Endothelial cell of umbilical vein (primary cell): ENCODE results near the gene PRPF31. TPM values are rescaled to one million over a fixed set of nuclear protein-coding genes. Genes with fewer than 3 reads are reported as not detected.

Experiments used
- BruUV-seq: library from RNA; stranded (reverse); fragments of 400-500 nt; replicated peaks from 2 replicates; lab custom pipeline; 2021; lab: Mats Ljungman, UMichigan
- CTCF ChIA-PET: fragments of 300-600, 350-600 bp; sonication (Branson Sonifier 250); formaldehyde crosslinking; loops from one replicate; lab custom pipeline; 2021; ENCODE audit warnings: antibody characterized with exemption, inconsistent platforms; lab: Charles Lee
- POLR2A ChIA-PET: fragments of 300-600, 350-600 bp; sonication (Branson Sonifier 250); formaldehyde crosslinking; loops from one replicate; lab custom pipeline; 2021; ENCODE audit warnings: antibody characterized with exemption, inconsistent platforms; lab: Charles Lee
- DNase-seq: peaks from one replicate; pipeline ENCODE4 v3.0.0-alpha.2; 2011; ENCODE audit warnings: low read depth, low spot score
- FAIRE-seq: peaks from 2 replicates; lab custom pipeline; 2011; peaks lifted over from hg19 to GRCh38; lab: Jason Lieb, UNC
- H2AFZ ChIP-seq: 2 replicates; pipeline ENCODE4 v1.6.0; 2012; ENCODE audit warnings: low read depth, low read length, control low read depth, inconsistent platforms
- H3K27ac ChIP-seq: 2 replicates; pipeline ENCODE4 v1.5.1; 2011; ENCODE audit warnings: low read depth, mild to moderate bottlenecking, control low read depth, low read length, moderate library complexity; ENCODE audit not compliant: insufficient read depth
- H3K27me3 ChIP-seq, 2 experiments: 2 replicates each; pipeline versions ENCODE4 v1.6.0 to v1.6.1; 2011; ENCODE audit warnings: low read length in 2 of 2, mixed read lengths in 1 of 2; ENCODE audit not compliant: control insufficient read depth in 2 of 2, insufficient read depth in 2 of 2
- H3K36me3 ChIP-seq, 2 experiments: 2 replicates in 1 of 2; 3 replicates in 1 of 2; pipeline ENCODE4 v1.5.1; 2011; ENCODE audit warnings: low read length in 2 of 2, mild to moderate bottlenecking in 1 of 2, moderate library complexity in 1 of 2; ENCODE audit not compliant: control insufficient read depth in 2 of 2, insufficient read depth in 2 of 2; ENCODE audit errors: extremely low read depth in 1 of 2
- H3K4me1 ChIP-seq: 3 replicates; pipeline ENCODE4 v1.5.1; 2011; ENCODE audit warnings: mild to moderate bottlenecking, low read length; ENCODE audit not compliant: control insufficient read depth, insufficient read depth; ENCODE audit errors: extremely low read depth
- H3K4me2 ChIP-seq: 2 replicates; pipeline ENCODE4 v1.6.1; 2011; ENCODE audit warnings: low read length, control low read depth, mixed read lengths; ENCODE audit not compliant: insufficient read depth
- H3K4me3 ChIP-seq, 3 experiments: fragments of 200-600 bp in 1 of 3; sonication (generic), shearing (Covaris generic) in 1 of 3; replicated peaks in 1 of 3; 2 replicates each; pipeline ENCODE4 v1.5.1; 2011 to 2016; ENCODE audit warnings: control low read depth in 3 of 3, low read length in 3 of 3, mild to moderate bottlenecking in 2 of 3, inconsistent platforms in 1 of 3, low read depth in 1 of 3, moderate library complexity in 1 of 3; ENCODE audit not compliant: insufficient read depth in 1 of 3
- H3K79me2 ChIP-seq: 2 replicates; pipeline ENCODE4 v1.6.0; 2012; ENCODE audit warnings: low read length, inconsistent platforms; ENCODE audit not compliant: control insufficient read depth, insufficient read depth
- H3K9ac ChIP-seq: replicated peaks from 2 replicates; pipeline ENCODE3; 2011; ENCODE audit warnings: low read length, control low read depth; ENCODE audit not compliant: insufficient read depth; ENCODE audit errors: extremely low read depth
- H3K9me1 ChIP-seq: replicated peaks from 3 replicates; pipeline ENCODE4 v1.6.0; 2011; ENCODE audit warnings: mild to moderate bottlenecking, low read length; ENCODE audit not compliant: control insufficient read depth, insufficient read depth; ENCODE audit errors: extremely low read depth
- H3K9me3 ChIP-seq: replicated peaks from 2 replicates; pipeline ENCODE4 v1.5.1; 2012; ENCODE audit warnings: low read length, inconsistent platforms; ENCODE audit not compliant: control insufficient read depth, insufficient read depth
- H4K20me1 ChIP-seq: replicated peaks from 2 replicates; pipeline ENCODE3; 2011; ENCODE audit warnings: mild to moderate bottlenecking, low read length; ENCODE audit not compliant: control insufficient read depth, insufficient read depth; ENCODE audit errors: extremely low read depth
- EZH2 ChIP-seq: IDR thresholded peaks from 2 replicates; pipeline ENCODE4 v1.6.1; 2012; ENCODE audit warnings: borderline replicate concordance, low read depth, mild to moderate bottlenecking, moderate library complexity, low read length, inconsistent platforms; ENCODE audit not compliant: severe bottlenecking
- FOS ChIP-seq: IDR thresholded peaks from 2 replicates; pipeline ENCODE4 v1.6.1; 2011; ENCODE audit warnings: mild to moderate bottlenecking, low read length, moderate library complexity, borderline replicate concordance; ENCODE audit not compliant: insufficient read depth
- GATA2 ChIP-seq: IDR thresholded peaks from 2 replicates; pipeline ENCODE4 v1.7.0; 2011; ENCODE audit warnings: low read depth, mild to moderate bottlenecking, moderate library complexity, mixed read lengths, low read length; ENCODE audit not compliant: insufficient read length, insufficient read depth
- JUN ChIP-seq: IDR thresholded peaks from 2 replicates; pipeline ENCODE4 v1.6.1; 2011; ENCODE audit warnings: borderline replicate concordance, low read depth; ENCODE audit not compliant: insufficient read length, insufficient read depth
- MYC ChIP-seq: IDR thresholded peaks from one replicate; pipeline ENCODE4 v1.6.1; 2011; ENCODE audit warnings: mild to moderate bottlenecking, low read depth, low read length
- POLR2A ChIP-seq: IDR thresholded peaks from 2 replicates; pipeline ENCODE4 v1.6.1; 2012; ENCODE audit warnings: low read depth, mild to moderate bottlenecking, control low read depth, low read length
- POLR2AphosphoS5 ChIP-seq: IDR thresholded peaks from 2 replicates; pipeline ENCODE4 v1.6.1; 2012; ENCODE audit warnings: low read depth, mild to moderate bottlenecking, control low read depth, low read length, moderate library complexity; ENCODE audit not compliant: insufficient read depth
- dilution Hi-C: fragments of 300-500 bp; cut with MboI; formaldehyde crosslinking; loops from one replicate; pipeline ENCODE4 v1.15.0; 2019; ENCODE audit warnings: low sequenced_read_pairs; ENCODE audit not compliant: extremely low pct_ligation_motif_present
- intact Hi-C: fragments of 100-400 bp; cut with micrococcal nuclease; formaldehyde crosslinking; loops from one replicate; pipeline ENCODE4 v1.10.0; 2022
- polyA plus RNA-seq, 4 experiments: library from polyadenylated mRNA; depleted of rRNA in 3 of 4; stranded (reverse) in 3 of 4; unstranded in 1 of 4; fragments of >200 nt; gene quantifications; 2 replicates each; pipeline versions ENCODE4 v1.2.1 to v1.2.3, GENCODE V29; 2011 to 2012; ENCODE audit warnings: missing spikeins in 1 of 4
- total RNA-seq: library from RNA; stranded (reverse); gene quantifications from 2 replicates; pipeline ENCODE4 v1.2.3, GENCODE V29; 2021
- TF ChIP-seq, protein P1 (sequence below), 2 donors: IDR thresholded peaks; 1 replicate in 1 of 2; 2 replicates in 1 of 2; pipeline ENCODE4 v1.5.1; 2011; ENCODE audit warnings: low read length in 2 of 2, mild to moderate bottlenecking in 2 of 2, moderate library complexity in 2 of 2, control low read depth in 1 of 2, inconsistent platforms in 1 of 2, low read depth in 1 of 2; ENCODE audit not compliant: insufficient read depth in 1 of 2; ENCODE audit errors: extremely low read depth in 1 of 2
- TF ChIP-seq, protein P2 (sequence below): IDR thresholded peaks from 2 replicates; pipeline ENCODE4 v1.6.1; 2011; ENCODE audit not compliant: insufficient read depth, insufficient read length

The PRPF31 gene
- total and polyA plus RNA-seq, 2 donors (not counting 3 experiments of a cell fraction or from before 2014, with no cell fraction given), result 76.2 to 101 TPM

DNA sequence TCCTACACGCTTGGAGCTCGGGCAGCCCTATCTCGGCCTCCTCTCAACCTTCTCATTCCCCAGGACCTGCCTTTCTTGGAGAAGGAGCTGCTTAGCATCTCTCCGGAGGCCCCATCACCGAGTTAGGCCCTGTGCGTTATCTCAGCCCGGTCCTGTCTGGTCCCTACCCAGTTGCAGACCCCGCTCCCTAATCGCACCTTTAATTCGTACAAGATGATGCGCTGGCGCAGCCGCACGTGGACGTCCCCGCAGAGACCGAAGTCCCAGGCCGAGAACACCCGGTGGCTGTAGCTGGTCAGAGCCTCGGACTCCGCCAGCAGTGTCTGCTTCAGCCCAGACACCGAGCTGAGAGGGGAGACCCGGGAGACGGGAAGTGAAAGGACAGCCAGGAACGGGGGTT is 49.7 kb downstream of the PRPF31 start:
- Histone ChIP-seq H3K4me2 (no peak overlapping the region), H3K4me1 (peaks cover 8% of the 10 kb centered on the region), H2AFZ (no peak overlapping the region), H3K79me2 (no peaks in the 10 kb centered on the region), H3K4me3 (no peak overlapping the region), H3K36me3 (no peaks in the 10 kb centered on the region), H4K20me1 (no peaks in the 10 kb centered on the region), H3K9me3 (no peaks in the 10 kb centered on the region), H3K27ac (no peak overlapping the region), H3K9ac (no peak overlapping the region), H3K9me1 (no peaks in the 10 kb centered on the region), H3K27me3 (peaks cover 0 to 8% of the 10 kb centered on the region in 2 experiments)
- DNase-seq, result no peak
- no peak for TF ChIP-seq MYC
- TF ChIP-seq JUN, result no peak
- no peak for TF ChIP-seq EZH2
- TF ChIP-seq, protein P1, sequence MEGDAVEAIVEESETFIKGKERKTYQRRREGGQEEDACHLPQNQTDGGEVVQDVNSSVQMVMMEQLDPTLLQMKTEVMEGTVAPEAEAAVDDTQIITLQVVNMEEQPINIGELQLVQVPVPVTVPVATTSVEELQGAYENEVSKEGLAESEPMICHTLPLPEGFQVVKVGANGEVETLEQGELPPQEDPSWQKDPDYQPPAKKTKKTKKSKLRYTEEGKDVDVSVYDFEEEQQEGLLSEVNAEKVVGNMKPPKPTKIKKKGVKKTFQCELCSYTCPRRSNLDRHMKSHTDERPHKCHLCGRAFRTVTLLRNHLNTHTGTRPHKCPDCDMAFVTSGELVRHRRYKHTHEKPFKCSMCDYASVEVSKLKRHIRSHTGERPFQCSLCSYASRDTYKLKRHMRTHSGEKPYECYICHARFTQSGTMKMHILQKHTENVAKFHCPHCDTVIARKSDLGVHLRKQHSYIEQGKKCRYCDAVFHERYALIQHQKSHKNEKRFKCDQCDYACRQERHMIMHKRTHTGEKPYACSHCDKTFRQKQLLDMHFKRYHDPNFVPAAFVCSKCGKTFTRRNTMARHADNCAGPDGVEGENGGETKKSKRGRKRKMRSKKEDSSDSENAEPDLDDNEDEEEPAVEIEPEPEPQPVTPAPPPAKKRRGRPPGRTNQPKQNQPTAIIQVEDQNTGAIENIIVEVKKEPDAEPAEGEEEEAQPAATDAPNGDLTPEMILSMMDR (IDR thresholded peaks at IDR 0.05; ENCODE audit: extremely low read depth in 1 of 2, insufficient read depth in 1 of 2, low read depth in 1 of 2, low read length in 2 of 2), result no peak
- no peak for TF ChIP-seq POLR2AphosphoS5
- TF ChIP-seq, protein P2, sequence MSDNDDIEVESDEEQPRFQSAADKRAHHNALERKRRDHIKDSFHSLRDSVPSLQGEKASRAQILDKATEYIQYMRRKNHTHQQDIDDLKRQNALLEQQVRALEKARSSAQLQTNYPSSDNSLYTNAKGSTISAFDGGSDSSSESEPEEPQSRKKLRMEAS, result no peak
- TF ChIP-seq GATA2, result no peak
- TF ChIP-seq FOS, result no peak
- TF ChIP-seq POLR2A, result no peak
- POLR2A ChIA-PET, result no interaction called here
- intact Hi-C loops (no loop called here), dilution Hi-C loops (no loop called here)
- CTCF ChIA-PET, result interaction anchor here (0.7 to 0.9 kb wide), 2 partner anchors 28 to 101 kb away, joined by 3 read pairs; no protein-coding TSS in a partner anchor
- BruUV-seq, result no TSS peak
- no peak for FAIRE-seq
